ENCODE measurements around the gene EFCAB14.
"Not testable (repeated sequence)": the region's sequence is repeated elsewhere in the genome, so short reads cannot be mapped to it uniquely, and the experiment has no call there.

EFCAB14 gene

DNA sequence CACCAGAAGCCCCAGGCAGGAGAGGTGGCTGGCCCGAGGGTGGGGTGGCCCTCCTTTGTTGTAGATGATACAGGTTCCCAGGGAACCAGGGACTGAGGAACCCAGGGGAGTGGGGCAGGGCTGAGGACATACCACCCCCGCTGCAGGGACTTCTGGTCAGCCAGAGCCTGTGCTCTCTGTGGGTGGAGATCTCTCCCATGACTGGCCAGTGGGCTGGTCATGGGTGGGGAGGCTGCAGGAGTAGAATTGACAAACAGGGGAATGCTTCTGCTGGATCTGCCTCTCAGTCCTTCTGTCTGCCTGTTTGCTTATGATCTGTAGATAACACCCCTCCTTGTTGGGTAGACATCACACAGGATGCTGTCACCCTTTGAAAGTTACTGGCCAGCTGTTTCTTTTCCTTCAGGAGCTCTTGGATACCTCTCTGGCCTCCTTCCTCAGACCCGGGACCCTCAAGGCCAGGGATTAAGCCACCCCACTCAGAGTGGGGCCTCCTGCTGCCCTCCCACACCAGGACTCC lies 2.8 kb upstream of the EFCAB14 start:
- TF ChIP-seq CTCF (IDR thresholded peaks at IDR 0.05; ENCODE audit: low read length, missing control alignments), result no peak
- no peak for DNase-seq (ENCODE audit: low read depth)
- H3K4me3 ChIP-seq (replicated peaks; ENCODE audit: low read depth, low read length), result no peak overlapping the region

GRCh38 chr1:46721204-46721603 lies 2.3 kb upstream of the EFCAB14 start:
- TF ChIP-seq CTCF (IDR thresholded peaks at IDR 0.05; ENCODE audit: low read length, missing control alignments), result no peak
- DNase-seq (ENCODE audit: low read depth), result no peak
- no peak overlapping the region for H3K4me3 ChIP-seq (replicated peaks; ENCODE audit: low read depth, low read length)

GRCh38 chr1:46720319-46720718 lies 1.4 kb upstream of the EFCAB14 start:
- not testable (repeated sequence) for DNase-seq (ENCODE audit: low read depth); H3K4me3 ChIP-seq (replicated peaks; ENCODE audit: low read depth, low read length)

DNA sequence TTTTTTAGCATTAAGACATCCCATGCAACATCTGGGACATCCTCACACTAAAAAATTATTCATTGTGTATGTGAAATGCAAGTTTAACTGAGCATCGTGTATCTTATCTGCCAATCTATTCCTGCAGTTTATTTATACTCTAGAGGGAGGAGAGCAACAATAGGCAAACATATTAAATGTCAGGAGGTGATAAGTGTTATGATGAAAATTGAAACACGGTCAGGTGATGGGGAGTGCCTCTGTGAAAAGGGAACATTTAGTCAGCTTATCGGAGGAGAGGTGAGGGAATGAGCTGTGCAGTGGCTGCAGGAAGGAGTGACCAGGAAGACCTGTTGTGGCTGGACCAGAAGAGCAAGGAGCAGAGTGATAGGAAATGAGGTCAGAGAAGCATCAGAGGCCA lies 775 bp upstream of the EFCAB14 start:
- H3K4me3 ChIP-seq (replicated peaks; ENCODE audit: low read depth, low read length), result peak overlapping the region; percentile 73
- no peak for TF ChIP-seq CTCF (IDR thresholded peaks at IDR 0.05; ENCODE audit: low read length, missing control alignments)
- DNase-seq (ENCODE audit: low read depth), result no peak

DNA sequence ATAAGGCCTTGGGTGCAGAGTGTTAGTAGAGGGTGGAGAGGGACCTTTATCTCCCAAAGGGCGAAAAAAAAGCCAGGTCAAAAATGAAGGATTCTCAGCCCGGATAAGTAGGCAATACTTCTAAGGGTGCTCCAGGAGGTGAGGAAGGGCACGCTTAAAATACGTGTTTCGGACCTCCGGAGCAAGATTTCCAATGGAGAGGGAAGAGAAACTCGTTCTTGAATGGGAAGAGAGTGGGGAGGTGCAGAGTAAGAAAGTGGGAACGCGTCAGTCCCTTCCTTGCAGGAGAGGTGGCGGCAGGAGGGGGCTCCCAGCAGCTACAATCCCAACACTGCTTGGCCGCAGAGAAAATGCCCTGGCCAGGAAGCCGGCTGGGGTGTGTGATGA lies 581 bp downstream of the EFCAB14 start:
- no peak for DNase-seq (ENCODE audit: low read depth)
- TF ChIP-seq CTCF (IDR thresholded peaks at IDR 0.05; ENCODE audit: low read length, missing control alignments), result no peak
- H3K4me3 ChIP-seq (replicated peaks; ENCODE audit: low read depth, low read length), result peak overlapping the region; percentile 73

DNA sequence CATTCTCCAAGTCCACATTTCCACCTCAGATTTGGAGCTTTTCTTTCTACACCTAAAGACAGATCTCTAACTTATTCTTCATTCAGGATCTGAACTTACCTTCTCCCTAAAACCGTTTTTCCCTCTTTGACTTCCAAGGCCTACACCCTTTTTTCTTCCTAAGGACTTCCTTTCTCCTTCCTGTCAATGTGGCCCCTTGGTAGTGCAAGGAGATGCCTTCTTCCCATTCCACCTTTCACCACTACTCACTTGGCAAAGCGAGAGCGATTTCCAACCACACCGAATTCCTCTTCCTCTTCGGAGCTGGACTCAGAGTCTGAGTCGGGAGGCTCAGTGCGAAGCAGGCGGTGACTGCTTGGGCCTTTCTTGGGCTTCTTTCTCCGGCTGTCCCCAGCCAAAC lies 1.3 kb downstream of the EFCAB14 start:
- TF ChIP-seq CTCF (IDR thresholded peaks at IDR 0.05; ENCODE audit: low read length, missing control alignments), result no peak
- peak overlapping the region; percentile 73 for H3K4me3 ChIP-seq (replicated peaks; ENCODE audit: low read depth, low read length)
- no peak for DNase-seq (ENCODE audit: low read depth)

GRCh38 chr1:46714976-46715375 lies 3.9 kb downstream of the EFCAB14 start:
- DNase-seq (ENCODE audit: low read depth), result no peak
- H3K4me3 ChIP-seq (replicated peaks; ENCODE audit: low read depth, low read length), result no peak overlapping the region
- TF ChIP-seq CTCF (IDR thresholded peaks at IDR 0.05; ENCODE audit: low read length, missing control alignments), result no peak
